Measurements from ENCODE around the gene LSM12.
"Not testable (repeated sequence)": the region's sequence is repeated elsewhere in the genome, so short reads cannot be mapped to it uniquely, and the experiment has no call there.

The LSM12 gene

DNA sequence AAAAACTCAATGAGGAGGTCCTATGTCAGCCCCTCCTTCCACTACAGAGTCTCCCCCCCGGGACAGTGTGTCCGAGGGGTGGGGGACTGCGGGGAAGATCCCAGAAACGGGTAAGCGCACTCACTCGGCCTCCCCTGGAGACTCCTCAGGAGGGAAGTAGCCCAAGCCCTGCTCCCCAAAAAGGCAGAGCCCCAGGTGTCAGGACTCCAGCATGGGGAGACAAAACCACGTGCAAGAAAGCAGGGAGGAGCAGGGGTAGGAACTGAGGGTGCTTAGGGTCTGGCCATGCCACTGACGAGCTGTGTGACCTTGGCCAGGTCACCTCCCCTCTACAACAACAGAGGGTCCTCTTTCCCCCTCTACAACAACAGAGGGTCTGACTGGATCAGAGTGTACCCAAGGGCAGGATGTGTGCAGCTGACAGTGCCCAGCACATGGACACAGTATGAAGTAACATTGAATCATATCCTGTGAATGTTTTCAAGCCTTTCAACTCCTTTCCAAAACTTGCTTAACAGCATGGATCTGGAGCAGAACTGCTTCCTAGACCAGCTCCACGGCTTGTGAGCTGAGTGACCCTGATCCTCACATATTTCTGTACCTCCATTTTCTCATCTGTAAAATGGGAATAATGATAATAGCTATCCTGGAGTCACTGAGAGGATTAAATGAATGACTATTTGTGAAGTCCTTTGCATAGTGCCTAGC is 64.2 kb downstream of the LSM12 start:
- Mint-ChIP-seq H3K4me3 (no peak overlapping the region), H3K27me3 (peaks cover 15% of the 10 kb centered on the region), H3K36me3 (ENCODE audit: insufficient read depth) (peaks cover 7% of the 10 kb centered on the region), H3K4me1 (peaks cover 12% of the 10 kb centered on the region), H3K27ac (ENCODE audit: low read depth) (no peak overlapping the region), H3K9me3 (no peaks in the 10 kb centered on the region)
- DNase-seq (ENCODE audit: low spot score in 2 of 2), result no peak
- ATAC-seq (replicated peaks; ENCODE audit: extremely low read depth, poor library complexity, severe bottlenecking), result no peak

DNA sequence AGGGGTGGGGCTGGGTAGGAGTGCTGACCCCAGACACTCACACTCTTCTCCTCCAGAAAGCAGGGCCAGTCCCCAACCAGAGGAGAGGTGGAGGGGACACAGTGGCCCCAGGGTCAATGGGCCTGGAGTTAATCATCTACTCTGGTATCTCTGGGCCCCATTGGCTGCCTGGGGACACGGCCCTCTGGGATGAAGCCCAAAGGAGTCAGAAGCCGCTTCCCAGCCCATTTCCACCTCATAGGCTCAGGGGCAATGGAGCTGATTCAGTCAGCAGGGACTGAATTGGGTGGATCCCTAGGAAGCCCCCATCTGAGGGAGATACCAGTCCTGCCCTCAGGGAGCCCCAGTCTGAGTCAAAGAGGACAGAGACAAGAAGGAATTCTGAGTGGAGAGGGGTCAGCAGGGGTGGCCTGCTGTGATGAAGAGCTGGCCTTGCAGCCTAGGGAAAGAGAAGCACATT is 65.0 kb downstream of the LSM12 start:
- ATAC-seq (replicated peaks; ENCODE audit: extremely low read depth, poor library complexity, severe bottlenecking) (no peak), DNase-seq (ENCODE audit: low spot score in 2 of 2) (no peak)
- Mint-ChIP-seq H3K4me3 (no peak overlapping the region), H3K9me3 (no peaks in the 10 kb centered on the region), H3K36me3 (ENCODE audit: insufficient read depth) (peaks cover 5% of the 10 kb centered on the region), H3K27me3 (peaks cover 16% of the 10 kb centered on the region), H3K27ac (ENCODE audit: low read depth) (no peak overlapping the region), H3K4me1 (peaks cover 7% of the 10 kb centered on the region)

DNA sequence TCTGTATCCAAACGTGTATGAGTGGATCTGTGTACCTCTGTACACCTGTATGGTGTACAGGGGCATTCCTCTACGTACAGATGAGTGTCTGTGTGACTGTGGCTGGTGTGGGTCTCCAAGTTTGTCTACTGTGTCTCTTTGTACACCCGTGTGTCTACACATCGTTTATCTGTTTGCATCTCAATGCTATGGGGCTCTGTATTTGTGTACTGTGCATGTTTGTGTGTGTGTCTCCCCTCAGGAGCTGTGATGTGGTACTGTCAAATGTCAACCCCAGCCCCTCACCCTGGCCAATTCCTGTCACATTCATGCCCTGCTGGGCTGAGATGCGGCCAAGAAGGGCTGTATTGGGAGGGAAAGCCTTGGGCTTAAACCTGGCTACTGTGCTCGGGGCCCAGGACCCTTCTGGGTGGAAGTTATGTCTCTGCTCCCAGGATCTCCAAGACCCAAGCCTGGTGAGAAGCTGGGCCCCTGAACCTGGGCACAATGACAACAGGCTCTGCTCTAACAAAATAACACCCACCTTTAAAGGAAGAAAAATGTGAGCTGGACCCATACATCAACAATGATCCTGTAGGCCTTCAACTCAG is 65.5 kb downstream of the LSM12 start:
- peaks cover 2% of the 10 kb centered on the region for H3K4me1 Mint-ChIP-seq
- H3K9me3 Mint-ChIP-seq, result no peaks in the 10 kb centered on the region
- peaks cover 16% of the 10 kb centered on the region for H3K27me3 Mint-ChIP-seq
- ATAC-seq (replicated peaks; ENCODE audit: extremely low read depth, poor library complexity, severe bottlenecking), result no peak
- H3K36me3 Mint-ChIP-seq (ENCODE audit: insufficient read depth), result peaks cover 2% of the 10 kb centered on the region
- no peak overlapping the region for H3K27ac Mint-ChIP-seq (ENCODE audit: low read depth)
- H3K4me3 Mint-ChIP-seq, result no peak overlapping the region
- no peak for DNase-seq (ENCODE audit: low spot score in 2 of 2)

DNA sequence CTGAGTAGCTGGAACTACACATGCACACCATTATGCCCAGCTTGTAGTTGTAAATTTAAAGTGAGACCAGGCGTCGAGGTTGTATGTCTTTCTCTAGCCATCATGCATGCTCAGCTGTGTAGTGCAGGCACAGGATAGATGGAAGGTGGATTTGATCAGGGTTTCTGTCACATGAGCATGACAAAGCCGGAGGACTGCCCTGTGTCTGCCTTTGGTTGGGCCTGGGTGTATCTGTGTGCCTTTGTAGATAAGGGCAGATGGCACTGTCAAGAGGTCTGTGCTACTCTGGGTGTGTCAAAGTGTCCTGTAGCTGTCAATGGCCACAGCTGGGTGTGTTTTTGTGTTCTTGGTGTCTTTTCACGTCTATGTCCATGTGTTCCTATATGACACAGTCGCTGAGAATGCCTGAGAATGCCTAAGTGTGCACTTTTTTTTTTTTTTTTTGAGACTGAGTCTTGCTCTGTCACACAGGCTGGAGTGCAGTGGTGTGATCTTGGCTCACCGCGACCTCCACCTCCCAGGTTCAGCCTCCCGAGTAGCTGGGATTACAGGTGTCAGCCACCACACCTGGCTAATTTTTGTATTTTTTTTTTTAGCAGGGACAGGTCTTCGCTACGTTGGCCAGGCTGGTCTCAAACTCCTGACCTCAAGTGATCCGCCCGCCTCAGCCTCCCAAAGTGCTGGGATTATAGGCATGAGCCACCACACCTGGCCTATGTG is 66.2 kb downstream of the LSM12 start:
- H3K9me3 Mint-ChIP-seq, result no peaks in the 10 kb centered on the region
- H3K4me1 Mint-ChIP-seq, result no peaks in the 10 kb centered on the region
- no peak overlapping the region for H3K4me3 Mint-ChIP-seq
- no peak for ATAC-seq (replicated peaks; ENCODE audit: extremely low read depth, poor library complexity, severe bottlenecking)
- H3K27me3 Mint-ChIP-seq, result peaks cover 19% of the 10 kb centered on the region
- H3K27ac Mint-ChIP-seq (ENCODE audit: low read depth), result no peak overlapping the region
- H3K36me3 Mint-ChIP-seq (ENCODE audit: insufficient read depth), result no peaks in the 10 kb centered on the region
- no peak for DNase-seq (ENCODE audit: low spot score in 2 of 2)

DNA sequence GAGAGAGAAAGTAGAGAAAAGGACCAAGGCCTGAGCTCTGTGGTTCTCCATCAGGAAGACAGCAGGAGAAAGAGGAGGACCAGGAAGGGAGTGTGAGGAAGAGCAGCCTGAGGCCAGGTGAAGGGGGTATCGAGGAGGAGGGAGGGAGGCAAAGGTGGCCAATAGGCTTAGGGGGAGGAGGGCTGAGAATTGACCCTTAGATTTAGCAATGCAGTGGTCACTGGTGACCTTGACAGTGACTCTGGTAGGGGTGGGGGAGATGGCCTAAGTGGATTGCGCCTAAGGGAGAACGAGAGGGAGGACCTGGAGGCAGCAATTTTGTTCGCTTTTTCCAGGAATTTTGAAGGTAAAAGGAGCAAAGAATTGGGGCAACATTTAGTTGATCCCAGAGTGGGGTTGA is 67.4 kb downstream of the LSM12 start:
- no peak overlapping the region for H3K4me3 Mint-ChIP-seq

DNA sequence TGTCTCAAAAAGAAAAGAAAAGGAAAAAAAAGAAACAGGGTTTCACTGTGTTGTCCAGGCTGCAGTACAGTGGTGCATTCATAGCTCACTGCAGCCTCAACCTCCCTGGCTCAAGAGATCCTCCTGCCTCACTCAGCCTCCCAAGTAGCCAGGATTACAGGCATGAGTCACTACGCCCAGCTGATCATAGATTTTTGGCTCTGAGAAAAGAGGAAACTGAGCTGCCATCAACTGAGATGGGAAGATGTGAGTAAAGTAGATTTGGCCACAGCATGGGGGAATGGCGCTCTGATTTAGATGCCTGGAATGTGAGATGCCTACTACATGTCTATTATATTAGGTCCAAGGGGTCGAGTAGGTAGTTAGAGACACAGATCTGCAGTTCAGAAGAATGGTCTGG is 67.9 kb downstream of the LSM12 start:
- DNase-seq (ENCODE audit: low spot score in 2 of 2), result no peak
- no peaks in the 10 kb centered on the region for H3K4me1 Mint-ChIP-seq
- no peaks in the 10 kb centered on the region for H3K36me3 Mint-ChIP-seq (ENCODE audit: insufficient read depth)
- H3K9me3 Mint-ChIP-seq, result no peaks in the 10 kb centered on the region
- H3K27ac Mint-ChIP-seq (ENCODE audit: low read depth), result no peak overlapping the region
- no peak for ATAC-seq (replicated peaks; ENCODE audit: extremely low read depth, poor library complexity, severe bottlenecking)
- H3K27me3 Mint-ChIP-seq, result peaks cover 32% of the 10 kb centered on the region
- no peak overlapping the region for H3K4me3 Mint-ChIP-seq

More for the DNA sequence above, 67.4 kb downstream of the LSM12 start:
- DNase-seq (ENCODE audit: low spot score in 2 of 2) (no peak), ATAC-seq (replicated peaks; ENCODE audit: extremely low read depth, poor library complexity, severe bottlenecking) (no peak)
- H3K36me3 Mint-ChIP-seq (ENCODE audit: insufficient read depth), result no peaks in the 10 kb centered on the region
- no peaks in the 10 kb centered on the region for H3K9me3 Mint-ChIP-seq
- no peak overlapping the region for H3K27ac Mint-ChIP-seq (ENCODE audit: low read depth)
- H3K4me1 Mint-ChIP-seq, result no peaks in the 10 kb centered on the region
- H3K27me3 Mint-ChIP-seq, result peaks cover 29% of the 10 kb centered on the region

DNA sequence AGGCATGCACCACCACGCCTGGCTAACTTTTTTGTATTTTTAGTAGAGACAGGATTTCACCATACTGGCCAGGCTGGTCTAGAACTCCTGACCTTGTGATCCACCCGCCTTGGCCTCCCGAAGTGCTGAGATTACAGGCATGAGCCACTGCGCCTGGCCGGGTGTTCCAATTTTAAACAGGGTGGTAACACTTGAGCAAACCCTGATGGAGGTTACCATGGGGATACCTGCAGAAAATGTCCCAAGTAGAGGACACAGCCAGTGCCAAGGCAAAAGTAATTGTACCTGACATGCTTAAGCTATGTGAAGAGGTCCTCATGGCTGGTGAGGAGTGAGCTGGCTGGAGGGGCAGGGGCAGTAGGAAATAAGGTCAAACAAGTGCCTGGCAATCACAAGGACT is 69.3 kb downstream of the LSM12 start:
- H3K36me3 Mint-ChIP-seq (ENCODE audit: insufficient read depth); H3K9me3 Mint-ChIP-seq; H3K4me1 Mint-ChIP-seq; H3K27ac Mint-ChIP-seq (ENCODE audit: low read depth); ATAC-seq (replicated peaks; ENCODE audit: extremely low read depth, poor library complexity, severe bottlenecking); H3K4me3 Mint-ChIP-seq; DNase-seq (ENCODE audit: low spot score in 2 of 2): not testable (repeated sequence)
- H3K27me3 Mint-ChIP-seq, result peaks cover 32% of the 10 kb centered on the region

DNA sequence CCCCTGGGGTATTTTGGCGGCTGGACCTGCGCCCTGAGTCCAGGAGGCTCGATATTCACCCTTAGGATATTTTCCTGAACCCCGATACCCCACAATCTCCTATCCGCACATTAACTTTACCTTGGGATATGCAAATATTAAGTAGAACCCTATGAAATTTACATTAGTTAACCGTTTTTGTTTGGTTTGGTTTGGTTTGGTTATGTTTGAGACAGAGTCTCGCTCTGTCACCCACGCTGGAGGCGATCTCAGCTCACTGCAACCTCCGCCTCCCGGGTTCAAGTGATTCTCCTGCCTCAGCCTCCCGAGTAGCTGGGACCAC is 71.4 kb downstream of the LSM12 start:
- Mint-ChIP-seq H3K4me3 (peak overlapping the region; percentile 13), H3K36me3 (ENCODE audit: insufficient read depth) (no peaks in the 10 kb centered on the region), H3K27ac (ENCODE audit: low read depth) (no peak overlapping the region), H3K9me3 (no peaks in the 10 kb centered on the region), H3K4me1 (no peaks in the 10 kb centered on the region), H3K27me3 (peaks cover 32% of the 10 kb centered on the region)
- no peak for DNase-seq (ENCODE audit: low spot score in 2 of 2)
- ATAC-seq (replicated peaks; ENCODE audit: extremely low read depth, poor library complexity, severe bottlenecking), result no peak

DNA sequence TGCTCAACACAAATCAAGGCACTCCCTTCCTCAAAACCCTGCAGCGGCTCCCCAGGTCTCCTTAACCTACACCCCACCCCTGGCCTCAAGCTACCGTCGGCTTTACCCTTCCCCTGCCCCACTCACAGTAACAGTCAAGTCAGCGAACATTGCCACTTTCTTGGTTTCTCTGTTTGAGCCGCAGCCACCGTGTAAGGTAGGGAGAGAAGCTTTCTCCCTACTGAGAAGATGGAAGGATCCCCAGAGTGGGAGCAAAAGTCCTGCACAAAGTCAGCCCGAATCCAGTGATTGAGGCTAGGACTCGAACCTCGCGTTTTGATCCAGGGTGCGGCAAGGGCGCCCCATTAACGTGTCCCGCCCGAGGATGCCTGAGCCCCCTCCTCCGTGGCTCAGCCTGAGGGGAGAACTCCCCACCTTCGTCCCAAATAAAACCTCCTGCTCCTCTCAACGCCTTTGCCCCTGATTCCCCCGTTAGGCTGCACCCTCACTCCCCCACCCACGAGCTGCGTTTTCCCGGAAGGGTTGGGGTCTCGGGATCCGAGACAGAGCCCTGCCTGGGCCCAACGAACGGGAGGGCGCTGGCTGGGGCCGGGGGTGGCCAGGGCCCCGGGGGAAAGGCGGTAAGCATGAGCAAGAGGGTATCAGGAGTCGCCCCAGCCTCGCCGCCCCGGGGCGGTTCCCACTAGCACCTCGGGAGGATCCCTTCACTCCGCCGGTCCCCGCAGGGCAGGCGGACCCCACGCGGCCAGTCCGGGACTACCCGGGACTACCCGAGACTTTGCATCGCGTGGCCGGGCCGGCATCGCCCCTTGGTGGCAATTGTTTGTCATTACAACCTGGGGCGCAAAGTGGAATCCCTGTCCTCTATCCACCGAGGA is 72.0 kb downstream of the LSM12 start:
- peak overlapping the region; percentile 13 for H3K4me3 Mint-ChIP-seq
- H3K36me3 Mint-ChIP-seq (ENCODE audit: insufficient read depth), result no peaks in the 10 kb centered on the region
- H3K4me1 Mint-ChIP-seq, result no peaks in the 10 kb centered on the region
- no peak overlapping the region for H3K27ac Mint-ChIP-seq (ENCODE audit: low read depth)
- H3K9me3 Mint-ChIP-seq, result no peaks in the 10 kb centered on the region
- H3K27me3 Mint-ChIP-seq, result peaks cover 32% of the 10 kb centered on the region
- peak; percentile 68 for ATAC-seq (replicated peaks; ENCODE audit: extremely low read depth, poor library complexity, severe bottlenecking)
- peak; percentile 41 to 60 for DNase-seq (ENCODE audit: low spot score in 2 of 2)

DNA sequence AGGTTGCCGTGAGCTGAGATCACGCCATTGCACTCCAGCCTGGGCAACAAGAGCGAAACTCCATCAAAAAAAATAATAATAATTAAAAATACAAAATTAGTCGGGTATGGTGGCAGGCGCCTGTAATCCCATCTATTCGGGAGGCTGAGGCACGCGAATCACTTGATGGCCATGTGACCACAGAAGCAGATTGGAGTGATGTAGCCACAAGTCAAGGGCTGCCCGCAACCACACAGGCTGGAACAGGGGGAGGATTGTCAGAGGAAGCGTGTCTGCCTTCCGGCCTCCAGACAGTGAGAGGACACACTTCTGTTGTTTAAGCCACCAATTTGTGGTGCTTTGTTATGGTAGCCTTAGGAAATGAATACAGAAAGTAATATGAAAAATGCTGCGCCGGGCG is 73.8 kb downstream of the LSM12 start:
- no peaks in the 10 kb centered on the region for H3K4me1 Mint-ChIP-seq
- H3K4me3 Mint-ChIP-seq, result no peak overlapping the region
- ATAC-seq (replicated peaks; ENCODE audit: extremely low read depth, poor library complexity, severe bottlenecking) (no peak), DNase-seq (ENCODE audit: low spot score in 2 of 2) (no peak)
- H3K36me3 Mint-ChIP-seq (ENCODE audit: insufficient read depth), result no peaks in the 10 kb centered on the region
- no peaks in the 10 kb centered on the region for H3K9me3 Mint-ChIP-seq
- peaks cover 40% of the 10 kb centered on the region for H3K27me3 Mint-ChIP-seq
- no peak overlapping the region for H3K27ac Mint-ChIP-seq (ENCODE audit: low read depth)

DNA sequence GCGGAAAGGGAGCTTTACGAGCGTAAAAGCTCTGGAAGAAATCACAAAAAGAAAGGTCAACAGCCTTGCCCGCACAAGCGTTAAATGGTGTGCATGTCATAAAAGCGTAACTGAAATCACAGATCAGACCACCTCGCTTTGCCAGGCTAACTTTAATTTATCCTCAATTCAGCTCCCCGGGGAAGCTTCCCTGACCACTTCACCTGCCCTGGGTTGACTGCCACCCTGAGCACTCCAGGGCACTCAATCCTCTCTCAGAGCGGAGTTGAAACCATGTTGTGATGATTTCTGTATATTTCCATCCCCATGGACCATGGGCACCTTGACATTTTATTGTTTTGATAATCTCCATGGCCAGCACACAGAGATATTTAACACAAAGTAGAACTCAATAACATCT is 78.2 kb downstream of the LSM12 start:
- no peak overlapping the region for H3K27ac Mint-ChIP-seq (ENCODE audit: low read depth)
- no peaks in the 10 kb centered on the region for H3K9me3 Mint-ChIP-seq
- no peaks in the 10 kb centered on the region for H3K4me1 Mint-ChIP-seq
- H3K4me3 Mint-ChIP-seq, result no peak overlapping the region
- ATAC-seq (replicated peaks; ENCODE audit: extremely low read depth, poor library complexity, severe bottlenecking) (no peak), DNase-seq (ENCODE audit: low spot score in 2 of 2) (no peak)
- H3K36me3 Mint-ChIP-seq (ENCODE audit: insufficient read depth), result no peaks in the 10 kb centered on the region
- peaks cover 52% of the 10 kb centered on the region for H3K27me3 Mint-ChIP-seq

DNA sequence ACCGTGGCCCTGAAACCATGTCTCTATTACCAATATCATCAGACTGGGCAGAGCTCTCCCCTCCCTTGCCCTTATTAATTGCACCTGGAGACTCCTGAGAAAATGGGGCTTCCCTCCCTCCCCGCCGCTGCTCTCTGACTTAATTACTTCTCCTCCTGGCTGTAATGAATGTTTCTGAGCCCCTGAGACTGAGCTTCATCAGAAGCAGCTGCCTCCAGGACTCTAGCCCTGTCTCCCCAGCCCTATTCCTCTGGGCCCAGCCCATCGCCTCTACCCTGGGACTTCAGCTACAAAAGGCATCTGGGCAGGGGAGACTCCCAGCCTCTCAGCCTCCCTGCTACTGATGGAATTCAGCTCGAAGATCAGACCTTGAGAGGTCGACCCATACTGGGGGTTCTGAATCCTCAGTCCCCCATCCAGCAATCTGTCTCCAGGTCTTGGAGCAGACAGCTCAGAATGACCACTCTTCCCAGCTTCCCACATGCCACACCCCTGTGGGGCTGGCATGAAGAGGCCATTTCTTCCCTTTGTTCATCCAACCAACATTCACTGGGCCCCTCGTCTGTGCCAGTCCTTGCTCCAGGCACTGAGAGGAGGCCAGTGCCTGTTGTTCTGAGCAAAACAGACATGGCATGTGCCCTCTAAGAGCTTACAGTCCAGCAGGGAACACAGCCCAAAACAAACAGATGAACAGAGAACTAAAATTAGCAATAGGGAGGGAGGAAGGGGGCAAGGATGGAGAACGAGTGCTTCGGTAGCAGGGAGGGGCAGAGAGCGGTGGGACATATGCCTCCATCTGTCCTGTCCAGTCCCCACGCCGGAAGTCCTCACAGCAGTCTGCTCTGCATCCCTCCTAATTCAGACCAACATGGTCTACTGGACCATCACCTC is 79.1 kb downstream of the LSM12 start:
- peaks cover 61% of the 10 kb centered on the region for H3K27me3 Mint-ChIP-seq
- H3K9me3 Mint-ChIP-seq, result no peaks in the 10 kb centered on the region
- no peaks in the 10 kb centered on the region for H3K36me3 Mint-ChIP-seq (ENCODE audit: insufficient read depth)
- no peak overlapping the region for H3K27ac Mint-ChIP-seq (ENCODE audit: low read depth)
- no peak overlapping the region for H3K4me3 Mint-ChIP-seq
- no peaks in the 10 kb centered on the region for H3K4me1 Mint-ChIP-seq
- no peak for ATAC-seq (replicated peaks; ENCODE audit: extremely low read depth, poor library complexity, severe bottlenecking)
- DNase-seq (ENCODE audit: low spot score in 2 of 2), result no peak

Measured in central memory CD8-positive, alpha-beta T cell (primary cell).